H1 (cell line): ENCODE measurements around the gene WDR90. TPM values are rescaled to one million over a fixed set of nuclear protein-coding genes. Genes with fewer than 3 reads are reported as not detected.

ENCODE experiments used
- POLR2A ChIP-seq, 2 experiments: IDR thresholded peaks; 1 replicate in 1 of 2; 2 replicates in 1 of 2; pipeline ENCODE4 v1.6.1; 2011; ENCODE audit warnings: low read depth in 2 of 2, low read length in 2 of 2, mild to moderate bottlenecking in 2 of 2; ENCODE audit errors: control extremely low read depth in 1 of 2
- RBBP5 ChIP-seq: IDR thresholded peaks from 2 replicates; pipeline ENCODE4 v1.7.1; 2012; ENCODE audit warnings: low read depth, mild to moderate bottlenecking, inconsistent platforms, low read length, moderate library complexity, borderline replicate concordance
- SAP30 ChIP-seq: fragments of 300-600 bp; sonication (generic); IDR thresholded peaks from 2 replicates; pipeline ENCODE4 v1.7.1; 2012; ENCODE audit warnings: low read length, moderate library complexity, mild to moderate bottlenecking, inconsistent platforms; ENCODE audit not compliant: insufficient read depth, insufficient replicate concordance
- YY1 ChIP-seq: IDR thresholded peaks from 2 replicates; pipeline ENCODE4 v1.6.1; 2011; ENCODE audit warnings: low read depth, mild to moderate bottlenecking, low read length
- polyA plus RNA-seq, 7 experiments: library from polyadenylated mRNA; depleted of rRNA in 3 of 7; stranded (reverse) in 5 of 7; unstranded in 2 of 7; fragments of >200 nt in 5 of 7; fragments of 200-250 nt in 2 of 7; gene quantifications; 1 replicate in 5 of 7; 2 replicates in 1 of 7; 4 replicates in 1 of 7; pipeline versions ENCODE4 v1.2.1 to v1.2.3, GENCODE V29; 2011 to 2013; ENCODE audit warnings: missing spikeins in 2 of 7, mixed read lengths in 2 of 7
- total RNA-seq: library from RNA; stranded (reverse); fragmentation: NEBNext Ultra II Directional; extraction: Animal tissue kit (Norgen Biotek cat#: 25700); gene quantifications from 2 replicates; pipeline ENCODE4 v1.2.1, GENCODE V29; 2021
- TF ChIP-seq, protein P1 (sequence below), 3 experiments: IDR thresholded peaks; 1 replicate in 2 of 3; 2 replicates in 1 of 3; pipeline versions ENCODE4 v1.5.1 to v1.6.1; 2011; ENCODE audit warnings: low read length in 3 of 3, mild to moderate bottlenecking in 3 of 3, inconsistent platforms in 2 of 3, low read depth in 1 of 3, moderate library complexity in 1 of 3; ENCODE audit not compliant: insufficient read depth in 1 of 3; ENCODE audit errors: control extremely low read depth in 1 of 3
- TF ChIP-seq, protein P2 (sequence below): IDR thresholded peaks from 2 replicates; pipeline ENCODE4 v1.6.1; 2012; ENCODE audit warnings: inconsistent platforms

WDR90 gene
- total and polyA plus RNA-seq, 2 of the 8 experiments (the other 6 are each of a cell fraction or from before 2014, with no cell fraction given), result 24.0 to 47.2 TPM

DNA sequence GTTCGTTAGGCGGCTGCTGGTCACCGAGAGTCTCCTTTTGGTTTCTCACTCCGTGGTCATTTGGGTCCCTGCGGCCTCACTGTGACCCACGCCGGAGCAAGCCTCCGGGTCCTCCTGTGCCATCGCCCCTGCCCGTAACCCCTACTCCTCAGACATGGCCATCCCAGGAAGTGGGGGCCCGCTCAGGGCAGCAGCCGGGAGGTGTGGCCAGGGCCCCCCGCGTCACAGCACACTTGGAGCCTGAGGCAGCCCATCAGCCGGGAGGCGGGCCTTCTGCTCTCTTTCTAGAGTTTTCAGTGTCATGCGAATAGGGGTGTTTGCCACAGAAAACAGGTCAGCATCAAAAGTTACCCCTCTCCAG, 26.3 kb upstream of the WDR90 start (continued):
- no peak for TF ChIP-seq YY1
- TF ChIP-seq POLR2A (IDR thresholded peaks at IDR 0.05; ENCODE audit: control extremely low read depth in 1 of 2, low read depth in 2 of 2, low read length in 2 of 2), result no peak
- TF ChIP-seq, protein P1, sequence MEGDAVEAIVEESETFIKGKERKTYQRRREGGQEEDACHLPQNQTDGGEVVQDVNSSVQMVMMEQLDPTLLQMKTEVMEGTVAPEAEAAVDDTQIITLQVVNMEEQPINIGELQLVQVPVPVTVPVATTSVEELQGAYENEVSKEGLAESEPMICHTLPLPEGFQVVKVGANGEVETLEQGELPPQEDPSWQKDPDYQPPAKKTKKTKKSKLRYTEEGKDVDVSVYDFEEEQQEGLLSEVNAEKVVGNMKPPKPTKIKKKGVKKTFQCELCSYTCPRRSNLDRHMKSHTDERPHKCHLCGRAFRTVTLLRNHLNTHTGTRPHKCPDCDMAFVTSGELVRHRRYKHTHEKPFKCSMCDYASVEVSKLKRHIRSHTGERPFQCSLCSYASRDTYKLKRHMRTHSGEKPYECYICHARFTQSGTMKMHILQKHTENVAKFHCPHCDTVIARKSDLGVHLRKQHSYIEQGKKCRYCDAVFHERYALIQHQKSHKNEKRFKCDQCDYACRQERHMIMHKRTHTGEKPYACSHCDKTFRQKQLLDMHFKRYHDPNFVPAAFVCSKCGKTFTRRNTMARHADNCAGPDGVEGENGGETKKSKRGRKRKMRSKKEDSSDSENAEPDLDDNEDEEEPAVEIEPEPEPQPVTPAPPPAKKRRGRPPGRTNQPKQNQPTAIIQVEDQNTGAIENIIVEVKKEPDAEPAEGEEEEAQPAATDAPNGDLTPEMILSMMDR (IDR thresholded peaks at IDR 0.05; ENCODE audit: control extremely low read depth in 1 of 3, insufficient read depth in 1 of 3, low read depth in 1 of 3, low read length in 3 of 3), result no peak
- TF ChIP-seq, protein P2, sequence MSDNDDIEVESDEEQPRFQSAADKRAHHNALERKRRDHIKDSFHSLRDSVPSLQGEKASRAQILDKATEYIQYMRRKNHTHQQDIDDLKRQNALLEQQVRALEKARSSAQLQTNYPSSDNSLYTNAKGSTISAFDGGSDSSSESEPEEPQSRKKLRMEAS, result no peak
- no peak for TF ChIP-seq RBBP5
- no peak for TF ChIP-seq SAP30
